ENCODE data around the gene C1orf115. TPM values are rescaled to one million over a fixed set of nuclear protein-coding genes. Genes with fewer than 3 reads are reported as not detected.

The C1orf115 gene
- polyA plus RNA-seq, 1 of the 3 experiments (the other 2 are of a cell fraction), result 4.2 TPM

DNA sequence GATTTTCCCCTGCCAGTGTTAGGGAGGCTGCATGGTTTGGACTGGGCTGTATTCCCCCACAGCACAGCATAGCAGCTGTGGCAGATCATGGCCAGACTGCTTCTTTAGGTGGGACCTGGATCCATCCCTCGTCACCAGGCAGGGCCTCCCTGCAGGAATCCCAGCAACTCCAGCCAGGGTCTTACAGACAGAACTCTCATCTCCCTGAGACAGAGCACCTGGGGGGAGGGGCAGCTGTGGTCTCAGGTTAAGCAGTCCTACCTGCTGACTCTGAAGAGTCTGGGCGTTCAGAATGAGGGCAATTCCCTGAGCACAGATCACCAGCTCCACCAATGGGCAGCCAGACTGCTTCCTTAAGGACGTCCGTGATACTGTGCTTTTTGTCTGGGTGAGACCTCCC lies 47.9 kb upstream of the C1orf115 start:
- ChIA-PET POLR2A (no interaction called here), CTCF (interaction anchor here (0.5 kb wide), 1 partner anchor 787 kb away, joined by 3 read pairs; no protein-coding TSS in a partner anchor)
- peaks cover 5 to 7% of the 10 kb centered on the region in 2 experiments for H3K36me3 ChIP-seq (replicated peaks in 1 of 2; ENCODE audit: control insufficient read depth in 1 of 2, insufficient read depth in 2 of 2, low read length in 1 of 2)
- H3K27me3 ChIP-seq (ENCODE audit: insufficient read depth), result no peaks in the 10 kb centered on the region
- no peaks in the 10 kb centered on the region for H3K9me2 ChIP-seq
- no peak for DNase-seq
- no peaks in the 10 kb centered on the region for H3K9me3 ChIP-seq
- no peak overlapping the region for H3K4me3 ChIP-seq (ENCODE audit: low read depth in 2 of 2, low read length in 1 of 2)
- H3K9ac ChIP-seq, result no peak overlapping the region
- 90% methylated on average over 4 of the region's 4 CpGs for WGBS (ENCODE audit: low lambda C conversion rate)
- no peak overlapping the region for H2AFZ ChIP-seq (ENCODE audit: low read depth)
- H3K4me2 ChIP-seq, result no peak overlapping the region
- no peak for TF ChIP-seq TEAD4 (IDR thresholded peaks at IDR 0.05; ENCODE audit: borderline replicate concordance, insufficient read depth)
- TF ChIP-seq, protein P1, sequence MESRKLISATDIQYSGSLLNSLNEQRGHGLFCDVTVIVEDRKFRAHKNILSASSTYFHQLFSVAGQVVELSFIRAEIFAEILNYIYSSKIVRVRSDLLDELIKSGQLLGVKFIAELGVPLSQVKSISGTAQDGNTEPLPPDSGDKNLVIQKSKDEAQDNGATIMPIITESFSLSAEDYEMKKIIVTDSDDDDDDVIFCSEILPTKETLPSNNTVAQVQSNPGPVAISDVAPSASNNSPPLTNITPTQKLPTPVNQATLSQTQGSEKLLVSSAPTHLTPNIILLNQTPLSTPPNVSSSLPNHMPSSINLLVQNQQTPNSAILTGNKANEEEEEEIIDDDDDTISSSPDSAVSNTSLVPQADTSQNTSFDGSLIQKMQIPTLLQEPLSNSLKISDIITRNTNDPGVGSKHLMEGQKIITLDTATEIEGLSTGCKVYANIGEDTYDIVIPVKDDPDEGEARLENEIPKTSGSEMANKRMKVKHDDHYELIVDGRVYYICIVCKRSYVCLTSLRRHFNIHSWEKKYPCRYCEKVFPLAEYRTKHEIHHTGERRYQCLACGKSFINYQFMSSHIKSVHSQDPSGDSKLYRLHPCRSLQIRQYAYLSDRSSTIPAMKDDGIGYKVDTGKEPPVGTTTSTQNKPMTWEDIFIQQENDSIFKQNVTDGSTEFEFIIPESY (IDR thresholded peaks at IDR 0.05; ENCODE audit: borderline replicate concordance, low read depth), result no peak
- TF ChIP-seq, protein P2, sequence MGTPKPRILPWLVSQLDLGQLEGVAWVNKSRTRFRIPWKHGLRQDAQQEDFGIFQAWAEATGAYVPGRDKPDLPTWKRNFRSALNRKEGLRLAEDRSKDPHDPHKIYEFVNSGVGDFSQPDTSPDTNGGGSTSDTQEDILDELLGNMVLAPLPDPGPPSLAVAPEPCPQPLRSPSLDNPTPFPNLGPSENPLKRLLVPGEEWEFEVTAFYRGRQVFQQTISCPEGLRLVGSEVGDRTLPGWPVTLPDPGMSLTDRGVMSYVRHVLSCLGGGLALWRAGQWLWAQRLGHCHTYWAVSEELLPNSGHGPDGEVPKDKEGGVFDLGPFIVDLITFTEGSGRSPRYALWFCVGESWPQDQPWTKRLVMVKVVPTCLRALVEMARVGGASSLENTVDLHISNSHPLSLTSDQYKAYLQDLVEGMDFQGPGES (IDR thresholded peaks at IDR 0.05; ENCODE audit: low read depth, low read length), result no peak
- H3K79me2 ChIP-seq (ENCODE audit: insufficient read depth), result no peaks in the 10 kb centered on the region
- H4K20me1 ChIP-seq (ENCODE audit: insufficient read depth), result no peaks in the 10 kb centered on the region
- H3K4me1 ChIP-seq (ENCODE audit: control insufficient read depth in 1 of 2, insufficient read depth in 2 of 2, low read depth in 1 of 2, low read length in 1 of 2), result no peaks in the 10 kb centered on the region
- no peak overlapping the region for H3K27ac ChIP-seq (ENCODE audit: low read depth in 2 of 2, low read length in 1 of 2)
- no peaks in the 10 kb centered on the region for H3F3A ChIP-seq (replicated peaks; ENCODE audit: insufficient read depth)

DNA sequence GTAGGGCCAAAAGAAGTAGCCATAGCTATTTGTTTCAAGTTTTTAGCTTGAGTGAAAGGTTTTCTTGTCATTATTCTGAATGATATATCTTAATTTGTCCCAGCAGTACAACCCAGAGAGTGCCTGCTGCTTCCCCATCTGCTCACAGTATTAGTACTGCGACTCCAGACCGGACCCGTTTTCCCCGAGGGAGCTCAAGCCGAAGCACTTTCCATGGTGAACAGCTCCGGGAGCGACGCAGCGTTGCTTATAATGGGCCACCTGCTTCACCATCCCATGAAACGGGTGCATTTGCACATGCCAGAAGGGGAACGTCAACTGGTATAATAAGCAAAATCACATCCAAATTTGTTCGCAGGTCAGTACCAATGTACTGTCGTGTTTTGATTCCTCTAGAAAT lies 37.2 kb upstream of the C1orf115 start:
- Histone ChIP-seq H3K9me3 (no peaks in the 10 kb centered on the region), H3K9ac (no peak overlapping the region), H3K36me3 (replicated peaks in 1 of 2; ENCODE audit: control insufficient read depth in 1 of 2, insufficient read depth in 2 of 2, low read length in 1 of 2) (peaks cover 0 to 61% of the 10 kb centered on the region in 2 experiments), H4K20me1 (ENCODE audit: insufficient read depth) (no peaks in the 10 kb centered on the region), H3K4me1 (ENCODE audit: control insufficient read depth in 1 of 2, insufficient read depth in 2 of 2, low read depth in 1 of 2, low read length in 1 of 2) (no peaks in the 10 kb centered on the region; a peak in 1 of 4 replicates), H3K9me2 (no peaks in the 10 kb centered on the region), H3K79me2 (ENCODE audit: insufficient read depth) (no peaks in the 10 kb centered on the region), H3K27me3 (ENCODE audit: insufficient read depth) (no peaks in the 10 kb centered on the region), H3F3A (replicated peaks; ENCODE audit: insufficient read depth) (peaks cover 3% of the 10 kb centered on the region), H2AFZ (ENCODE audit: low read depth) (no peak overlapping the region), H3K27ac (ENCODE audit: low read depth in 2 of 2, low read length in 1 of 2) (no peak overlapping the region), H3K4me2 (no peak overlapping the region), H3K4me3 (ENCODE audit: low read depth in 2 of 2, low read length in 1 of 2) (no peak overlapping the region)
- WGBS (ENCODE audit: low lambda C conversion rate), result 84% methylated on average over 13 of the region's 13 CpGs
- CTCF ChIA-PET, result no interaction called here
- TF ChIP-seq, protein P3, sequence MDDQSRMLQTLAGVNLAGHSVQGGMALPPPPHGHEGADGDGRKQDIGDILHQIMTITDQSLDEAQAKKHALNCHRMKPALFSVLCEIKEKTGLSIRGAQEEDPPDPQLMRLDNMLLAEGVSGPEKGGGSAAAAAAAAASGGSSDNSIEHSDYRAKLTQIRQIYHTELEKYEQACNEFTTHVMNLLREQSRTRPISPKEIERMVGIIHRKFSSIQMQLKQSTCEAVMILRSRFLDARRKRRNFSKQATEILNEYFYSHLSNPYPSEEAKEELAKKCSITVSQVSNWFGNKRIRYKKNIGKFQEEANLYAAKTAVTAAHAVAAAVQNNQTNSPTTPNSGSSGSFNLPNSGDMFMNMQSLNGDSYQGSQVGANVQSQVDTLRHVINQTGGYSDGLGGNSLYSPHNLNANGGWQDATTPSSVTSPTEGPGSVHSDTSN (IDR thresholded peaks at IDR 0.05), result no peak
- TF ChIP-seq RXRA (IDR thresholded peaks at IDR 0.05; ENCODE audit: borderline replicate concordance, low read depth) (no peak), NFIC (IDR thresholded peaks at IDR 0.05; ENCODE audit: borderline replicate concordance) (no peak), RCOR1 (IDR thresholded peaks at IDR 0.05; ENCODE audit: low read length) (no peak), RFX5 (IDR thresholded peaks at IDR 0.05; ENCODE audit: low read length) (no peak)
- POLR2A ChIA-PET, result no interaction called here
- DNase-seq, result no peak
